Activated T-helper 1 cell treated with anti-CD3 and anti-CD28 coated beads, Interleukin-12 subunit alpha, Interleukin-12 subunit beta, Interleukin-2, Interleukin-4 antibody, amounts not matched to agents 30 ng/mL and 10 ng/mL and 1 ng/mL, durations not matched to agents 14 hours and 24 hours and 36 hours (primary cell): ENCODE measurements around the gene HOXD12. TPM values are rescaled to one million over a fixed set of nuclear protein-coding genes. Genes with fewer than 3 reads are reported as not detected.

ENCODE experiments used
- DNase-seq: peaks from one replicate; pipeline ENCODE4 v3.0.0; 2021; ENCODE audit warnings: low spot score
- H3K27ac Mint-ChIP-seq: one replicate; pipeline ENCODE4 v1.8.0; 2021; ENCODE audit warnings: mild to moderate bottlenecking, mixed read lengths
- H3K27me3 Mint-ChIP-seq: one replicate; pipeline ENCODE4 v1.8.0; 2022; ENCODE audit warnings: mild to moderate bottlenecking, moderate library complexity, mixed read lengths; ENCODE audit not compliant: insufficient read depth
- H3K36me3 Mint-ChIP-seq: one replicate; pipeline ENCODE4 v1.8.0; 2021; ENCODE audit warnings: low read depth, mixed read lengths
- H3K4me1 Mint-ChIP-seq: one replicate; pipeline ENCODE4 v1.8.0; 2021; ENCODE audit warnings: low read depth, mixed read lengths
- H3K4me3 Mint-ChIP-seq: one replicate; pipeline ENCODE4 v1.8.0; 2021; ENCODE audit warnings: mild to moderate bottlenecking, moderate library complexity, mixed read lengths
- H3K9me3 Mint-ChIP-seq: one replicate; pipeline ENCODE4 v1.8.0; 2021; ENCODE audit warnings: mixed read lengths
- intact Hi-C: fragments of 100-400 bp; cut with micrococcal nuclease; formaldehyde crosslinking; loops from one replicate; pipeline ENCODE4 v1.15.1; 2024
- total RNA-seq: library from RNA; stranded (reverse); gene quantifications from 2 replicates; pipeline ENCODE4 v1.2.3, GENCODE V29; 2022

Gene HOXD12
- total RNA-seq, 1 donor from 2014 or later, result not detected

- Mint-ChIP-seq H3K4me1 (peaks cover 9% of the 10 kb centered on the region), H3K4me3 (no peak overlapping the region), H3K27ac (no peak overlapping the region), H3K36me3 (peaks cover 8% of the 10 kb centered on the region), H3K27me3 (peaks cover 75% of the 10 kb centered on the region), H3K9me3 (peaks cover 7% of the 10 kb centered on the region)
- intact Hi-C loops, result loop anchor here (10.0 kb wide), 1 partner anchor 47 kb away; no protein-coding TSS in a partner anchor
- DNase-seq, result no peak
Observed at GRCh38 chr2:176117823-176118371, 18.3 kb downstream of the HOXD12 start.

- Mint-ChIP-seq H3K4me3 (peak overlapping the region; percentile 44), H3K36me3 (peaks cover 8% of the 10 kb centered on the region), H3K4me1 (peaks cover 12% of the 10 kb centered on the region), H3K27me3 (peaks cover 73% of the 10 kb centered on the region), H3K9me3 (peaks cover 7% of the 10 kb centered on the region), H3K27ac (peak overlapping the region; percentile 23)
- intact Hi-C loops, result loop anchor here (10.0 kb wide), 1 partner anchor 46 kb away; no protein-coding TSS in a partner anchor
- DNase-seq, result no peak
Observed at GRCh38 chr2:176118601-176119339, 19.2 kb downstream of the HOXD12 start.

GRCh38 chr2:176120364-176121189 is 21.0 kb downstream of the HOXD12 start:
- Mint-ChIP-seq H3K9me3 (peaks cover 7% of the 10 kb centered on the region), H3K4me1 (peaks cover 14% of the 10 kb centered on the region), H3K27ac (no peak overlapping the region), H3K4me3 (no peak overlapping the region), H3K27me3 (peaks cover 80% of the 10 kb centered on the region), H3K36me3 (peaks cover 8% of the 10 kb centered on the region)
- no peak for DNase-seq
- intact Hi-C loops, result no loop called here

GRCh38 chr2:176121190-176122051 is 21.8 kb downstream of the HOXD12 start:
- peaks cover 8% of the 10 kb centered on the region for H3K36me3 Mint-ChIP-seq
- H3K9me3 Mint-ChIP-seq, result peaks cover 7% of the 10 kb centered on the region
- H3K27me3 Mint-ChIP-seq, result peaks cover 80% of the 10 kb centered on the region
- no peak overlapping the region for H3K4me3 Mint-ChIP-seq
- DNase-seq, result no peak
- peaks cover 14% of the 10 kb centered on the region for H3K4me1 Mint-ChIP-seq
- intact Hi-C loops, result loop anchor here (1.0 kb wide), 1 partner anchor 9 kb away; no protein-coding TSS in a partner anchor
- no peak overlapping the region for H3K27ac Mint-ChIP-seq

GRCh38 chr2:176122052-176122682 is 22.6 kb downstream of the HOXD12 start:
- H3K9me3 Mint-ChIP-seq, result peaks cover 4% of the 10 kb centered on the region
- peaks cover 81% of the 10 kb centered on the region for H3K27me3 Mint-ChIP-seq
- H3K4me1 Mint-ChIP-seq, result peaks cover 18% of the 10 kb centered on the region
- no peak for DNase-seq
- H3K36me3 Mint-ChIP-seq, result peaks cover 4% of the 10 kb centered on the region
- H3K4me3 Mint-ChIP-seq, result no peak overlapping the region
- H3K27ac Mint-ChIP-seq, result peak overlapping the region; percentile 52
- intact Hi-C loops, result loop anchor here (1.0 kb wide), 1 partner anchor 8 kb away; no protein-coding TSS in a partner anchor

- Mint-ChIP-seq H3K27ac (peak within 1 kb of the TSS; percentile 84), H3K4me3 (no peak within 1 kb of the TSS)
- DNase-seq, result no peak
Observed at GRCh38 chr2:176122683-176123410, 23.3 kb downstream of the HOXD12 start, which contains the start of gene HOXD9. HOXD9 (plus strand) TSS chr2:176122719; CDS start chr2:176122769, 50 bp downstream.

GRCh38 chr2:176123411-176124109 is 24.0 kb downstream of the HOXD12 start:
- intact Hi-C loops, result no loop called here
- peaks cover 82% of the 10 kb centered on the region for H3K27me3 Mint-ChIP-seq
- peaks cover 4% of the 10 kb centered on the region for H3K9me3 Mint-ChIP-seq
- no peak overlapping the region for H3K4me3 Mint-ChIP-seq
- H3K36me3 Mint-ChIP-seq, result peaks cover 2% of the 10 kb centered on the region
- H3K27ac Mint-ChIP-seq, result peak overlapping the region; percentile 84
- peaks cover 25% of the 10 kb centered on the region for H3K4me1 Mint-ChIP-seq
- no peak for DNase-seq

More at GRCh38 chr2:176122683-176123410, 23.3 kb downstream of the HOXD12 start, which contains the start of gene HOXD9:
- peaks cover 3% of the 10 kb centered on the region for H3K36me3 Mint-ChIP-seq
- H3K9me3 Mint-ChIP-seq, result peaks cover 4% of the 10 kb centered on the region
- H3K4me1 Mint-ChIP-seq, result peaks cover 22% of the 10 kb centered on the region
- intact Hi-C loops, result loop anchor here (1.0 kb wide), 1 partner anchor 7 kb away; no protein-coding TSS in a partner anchor
- H3K27me3 Mint-ChIP-seq, result peaks cover 82% of the 10 kb centered on the region

- intact Hi-C loops, result no loop called here
- H3K4me3 Mint-ChIP-seq, result no peak overlapping the region
- peaks cover 80% of the 10 kb centered on the region for H3K27me3 Mint-ChIP-seq
- H3K9me3 Mint-ChIP-seq, result no peaks in the 10 kb centered on the region
- peaks cover 20% of the 10 kb centered on the region for H3K4me1 Mint-ChIP-seq
- no peak for DNase-seq
- peak overlapping the region; percentile 84 for H3K27ac Mint-ChIP-seq
- no peaks in the 10 kb centered on the region for H3K36me3 Mint-ChIP-seq
Observed at GRCh38 chr2:176124110-176124946, 24.7 kb downstream of the HOXD12 start.

GRCh38 chr2:176124947-176125771 is 25.6 kb downstream of the HOXD12 start:
- Mint-ChIP-seq H3K4me1 (peaks cover 20% of the 10 kb centered on the region), H3K27me3 (peaks cover 73% of the 10 kb centered on the region), H3K36me3 (no peaks in the 10 kb centered on the region), H3K9me3 (no peaks in the 10 kb centered on the region), H3K4me3 (no peak overlapping the region), H3K27ac (peak overlapping the region; percentile 58)
- no peak for DNase-seq
- intact Hi-C loops, result loop anchor here (5.0 kb wide), 1 partner anchor 427 kb away; no protein-coding TSS in a partner anchor

GRCh38 chr2:176125772-176126054 is 26.1 kb downstream of the HOXD12 start:
- Mint-ChIP-seq H3K9me3 (no peaks in the 10 kb centered on the region), H3K27ac (no peak overlapping the region), H3K36me3 (no peaks in the 10 kb centered on the region), H3K4me3 (no peak overlapping the region), H3K4me1 (peaks cover 22% of the 10 kb centered on the region), H3K27me3 (peaks cover 70% of the 10 kb centered on the region)
- DNase-seq, result no peak
- intact Hi-C loops, result loop anchor here (2.0 to 5.0 kb wide), 2 partner anchors 427 to 689 kb away; no protein-coding TSS in a partner anchor
